ENCODE measurements around the gene WSCD2.

The WSCD2 gene

DNA sequence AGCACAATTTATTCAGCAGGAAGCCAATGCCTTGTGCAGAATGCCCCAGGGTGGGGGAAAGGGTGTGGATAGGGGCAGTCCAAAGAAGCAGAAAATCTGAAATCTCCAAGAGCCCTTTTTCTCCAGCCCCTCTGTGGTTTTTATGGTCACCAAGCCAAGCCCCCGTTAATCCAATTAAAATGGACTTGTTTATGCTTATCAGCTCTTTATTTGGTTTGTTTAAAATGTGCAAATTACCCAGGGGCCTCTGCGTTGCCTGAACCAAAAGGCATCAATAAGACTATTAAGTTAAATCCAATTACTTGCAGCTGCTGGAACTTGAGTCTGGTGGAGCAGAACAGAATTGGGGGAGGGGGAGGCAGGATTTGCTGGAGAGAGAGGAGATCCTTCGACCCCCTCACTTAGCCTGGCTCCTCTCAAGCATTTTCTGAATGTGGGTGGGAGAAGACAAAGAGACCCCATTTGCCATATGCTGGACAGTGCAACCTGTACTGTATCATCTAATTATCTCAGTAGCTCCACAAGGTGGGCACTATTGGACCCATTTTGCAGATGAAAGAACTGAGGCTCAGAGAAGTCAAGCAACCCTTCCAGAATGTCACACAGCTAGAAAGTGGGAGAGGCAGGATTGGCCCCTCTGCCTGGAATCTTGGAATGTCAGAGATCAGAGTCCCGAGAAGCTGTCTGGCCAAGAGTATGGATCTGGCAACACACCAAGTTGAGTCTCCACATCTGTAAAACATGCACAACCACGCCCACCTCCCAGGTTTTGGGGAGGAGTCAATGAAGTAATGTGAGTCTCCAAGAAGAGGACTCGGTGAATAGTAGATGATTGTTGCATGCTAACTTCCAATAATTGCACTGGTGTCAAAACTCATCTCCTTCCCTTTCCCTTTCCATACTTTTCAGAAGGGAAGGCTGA lies 143.1 kb downstream of the WSCD2 start:
- Histone ChIP-seq H3K27ac (ENCODE audit: low read depth, low read length) (no peak overlapping the region), H3K4me3 (ENCODE audit: low read length) (no peak overlapping the region), H3K9ac (ENCODE audit: low read length) (no peak overlapping the region), H3K36me3 (ENCODE audit: control insufficient read depth, insufficient read depth, low read length) (no peaks in the 10 kb centered on the region), H3K27me3 (ENCODE audit: control insufficient read depth, insufficient read depth, low read length) (no peaks in the 10 kb centered on the region), H3K4me1 (ENCODE audit: control insufficient read depth, insufficient read depth, low read length) (no peaks in the 10 kb centered on the region)

- no peak overlapping the region for H3K27ac ChIP-seq (ENCODE audit: low read depth, low read length)
- no peaks in the 10 kb centered on the region for H3K4me1 ChIP-seq (ENCODE audit: control insufficient read depth, insufficient read depth, low read length)
- H3K27me3 ChIP-seq (ENCODE audit: control insufficient read depth, insufficient read depth, low read length) = no peaks in the 10 kb centered on the region
- H3K36me3 ChIP-seq (ENCODE audit: control insufficient read depth, insufficient read depth, low read length) = no peaks in the 10 kb centered on the region
- no peak overlapping the region for H3K9ac ChIP-seq (ENCODE audit: low read length)
- H3K4me3 ChIP-seq (ENCODE audit: low read length) = no peak overlapping the region
Observed at GRCh38 chr12:108273217-108273616, 144.1 kb downstream of the WSCD2 start.

DNA sequence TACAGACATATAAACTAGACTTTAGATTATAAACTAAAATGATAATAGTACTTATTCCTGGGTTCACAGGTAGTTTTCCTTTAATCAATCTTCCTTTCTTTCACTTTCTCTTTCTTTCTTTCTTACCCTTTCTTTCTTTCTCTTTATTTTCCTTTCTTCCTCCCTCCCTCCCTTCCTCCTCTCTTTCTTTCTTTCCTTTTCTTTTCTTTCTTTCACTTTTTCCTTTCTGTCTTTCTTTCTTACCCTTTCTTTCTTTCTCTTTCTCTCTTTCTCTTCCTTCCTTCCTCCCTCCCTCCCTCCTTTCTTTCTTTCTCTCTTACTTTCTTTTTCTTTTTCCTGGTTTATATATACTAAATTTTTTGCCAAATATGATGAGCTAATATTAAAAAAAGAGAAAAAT lies 148.5 kb downstream of the WSCD2 start:
- no peaks in the 10 kb centered on the region for H3K4me1 ChIP-seq (ENCODE audit: control insufficient read depth, insufficient read depth, low read length)
- H3K4me3 ChIP-seq (ENCODE audit: low read length) = no peak overlapping the region
- no peaks in the 10 kb centered on the region for H3K27me3 ChIP-seq (ENCODE audit: control insufficient read depth, insufficient read depth, low read length)
- no peak overlapping the region for H3K9ac ChIP-seq (ENCODE audit: low read length)
- no peak overlapping the region for H3K27ac ChIP-seq (ENCODE audit: low read depth, low read length)
- H3K36me3 ChIP-seq (ENCODE audit: control insufficient read depth, insufficient read depth, low read length) = no peaks in the 10 kb centered on the region

- Histone ChIP-seq H3K27me3 (ENCODE audit: control insufficient read depth, insufficient read depth, low read length) (no peaks in the 10 kb centered on the region), H3K9ac (ENCODE audit: low read length) (no peak overlapping the region), H3K4me1 (ENCODE audit: control insufficient read depth, insufficient read depth, low read length) (no peaks in the 10 kb centered on the region), H3K36me3 (ENCODE audit: control insufficient read depth, insufficient read depth, low read length) (no peaks in the 10 kb centered on the region), H3K27ac (ENCODE audit: low read depth, low read length) (no peak overlapping the region), H3K4me3 (ENCODE audit: low read length) (no peak overlapping the region)
Observed at GRCh38 chr12:108282160-108282559, 153.1 kb downstream of the WSCD2 start.

DNA sequence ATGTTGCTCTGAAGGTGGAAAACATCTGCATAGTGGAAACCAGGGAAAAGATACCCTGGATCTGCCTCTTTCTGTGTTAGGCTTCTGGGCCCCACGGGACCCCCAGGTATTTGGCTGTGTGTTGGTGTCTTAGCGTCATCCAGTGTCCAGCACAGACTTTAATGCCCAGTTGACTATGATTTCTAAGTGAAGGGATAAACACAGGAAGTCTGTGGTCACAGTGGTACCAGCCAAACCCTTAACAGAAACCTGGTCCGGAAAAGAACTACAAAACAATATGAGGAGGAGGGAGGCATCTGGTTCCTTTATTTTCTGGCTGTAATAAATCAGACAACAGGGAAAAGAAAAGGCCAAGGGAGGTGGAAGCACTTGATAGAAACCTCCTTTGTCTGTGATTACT lies 153.6 kb downstream of the WSCD2 start:
- H3K4me1 ChIP-seq (ENCODE audit: control insufficient read depth, insufficient read depth, low read length) = no peaks in the 10 kb centered on the region
- no peaks in the 10 kb centered on the region for H3K27me3 ChIP-seq (ENCODE audit: control insufficient read depth, insufficient read depth, low read length)
- H3K36me3 ChIP-seq (ENCODE audit: control insufficient read depth, insufficient read depth, low read length) = no peaks in the 10 kb centered on the region
- no peak overlapping the region for H3K4me3 ChIP-seq (ENCODE audit: low read length)
- H3K27ac ChIP-seq (ENCODE audit: low read depth, low read length) = no peak overlapping the region
- H3K9ac ChIP-seq (ENCODE audit: low read length) = no peak overlapping the region

GRCh38 chr12:108284163-108284562 lies 155.1 kb downstream of the WSCD2 start:
- Histone ChIP-seq H3K4me3 (ENCODE audit: low read length) (no peak overlapping the region), H3K36me3 (ENCODE audit: control insufficient read depth, insufficient read depth, low read length) (no peaks in the 10 kb centered on the region), H3K4me1 (ENCODE audit: control insufficient read depth, insufficient read depth, low read length) (peaks cover 3% of the 10 kb centered on the region), H3K27me3 (ENCODE audit: control insufficient read depth, insufficient read depth, low read length) (no peaks in the 10 kb centered on the region), H3K27ac (ENCODE audit: low read depth, low read length) (no peak overlapping the region), H3K9ac (ENCODE audit: low read length) (no peak overlapping the region)

- H3K4me1 ChIP-seq (ENCODE audit: control insufficient read depth, insufficient read depth, low read length) = peaks cover 5% of the 10 kb centered on the region
- no peak overlapping the region for H3K27ac ChIP-seq (ENCODE audit: low read depth, low read length)
- no peaks in the 10 kb centered on the region for H3K27me3 ChIP-seq (ENCODE audit: control insufficient read depth, insufficient read depth, low read length)
- no peak overlapping the region for H3K9ac ChIP-seq (ENCODE audit: low read length)
- H3K36me3 ChIP-seq (ENCODE audit: control insufficient read depth, insufficient read depth, low read length) = no peaks in the 10 kb centered on the region
- H3K4me3 ChIP-seq (ENCODE audit: low read length) = no peak overlapping the region
Observed at GRCh38 chr12:108285016-108285415, 155.9 kb downstream of the WSCD2 start.

- peaks cover 5% of the 10 kb centered on the region for H3K4me1 ChIP-seq (ENCODE audit: control insufficient read depth, insufficient read depth, low read length)
Observed at GRCh38 chr12:108287227-108287626, 158.1 kb downstream of the WSCD2 start.

GRCh38 chr12:108289350-108290161 lies 160.5 kb downstream of the WSCD2 start:
- peak overlapping the region; percentile 47 for H3K27ac ChIP-seq (ENCODE audit: low read depth, low read length)
- H3K4me3 ChIP-seq (ENCODE audit: low read length) = no peak overlapping the region
- no peaks in the 10 kb centered on the region for H3K36me3 ChIP-seq (ENCODE audit: control insufficient read depth, insufficient read depth, low read length)
- no peaks in the 10 kb centered on the region for H3K27me3 ChIP-seq (ENCODE audit: control insufficient read depth, insufficient read depth, low read length)
- H3K9ac ChIP-seq (ENCODE audit: low read length) = no peak overlapping the region
- peaks cover 5% of the 10 kb centered on the region for H3K4me1 ChIP-seq (ENCODE audit: control insufficient read depth, insufficient read depth, low read length)

More at GRCh38 chr12:108287227-108287626, 158.1 kb downstream of the WSCD2 start:
- Histone ChIP-seq H3K4me3 (ENCODE audit: low read length) (no peak overlapping the region), H3K9ac (ENCODE audit: low read length) (no peak overlapping the region), H3K36me3 (ENCODE audit: control insufficient read depth, insufficient read depth, low read length) (no peaks in the 10 kb centered on the region), H3K27ac (ENCODE audit: low read depth, low read length) (no peak overlapping the region), H3K27me3 (ENCODE audit: control insufficient read depth, insufficient read depth, low read length) (no peaks in the 10 kb centered on the region)

GRCh38 chr12:108295641-108296040 lies 166.6 kb downstream of the WSCD2 start:
- H3K36me3 ChIP-seq (ENCODE audit: control insufficient read depth, insufficient read depth, low read length) = no peaks in the 10 kb centered on the region
- no peak overlapping the region for H3K4me3 ChIP-seq (ENCODE audit: low read length)
- no peaks in the 10 kb centered on the region for H3K4me1 ChIP-seq (ENCODE audit: control insufficient read depth, insufficient read depth, low read length)

DNA sequence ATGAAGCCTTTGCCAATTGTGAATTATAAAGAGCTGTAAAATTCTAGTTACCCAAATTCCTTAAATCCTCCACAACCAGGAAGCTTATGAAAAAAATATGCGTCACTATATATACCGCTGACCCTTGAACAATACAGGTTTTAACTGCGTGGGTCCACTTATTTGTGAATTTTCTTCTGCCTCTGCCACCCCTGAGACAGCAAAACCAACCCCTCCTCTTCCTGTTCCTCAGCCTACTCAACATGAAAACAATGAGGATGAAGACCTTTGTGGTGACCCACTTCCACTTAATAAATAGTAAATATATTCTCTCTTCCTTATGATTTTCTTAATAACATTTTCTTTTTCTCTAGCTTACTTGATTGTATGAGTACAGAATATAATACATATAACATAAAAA lies 167.9 kb downstream of the WSCD2 start:
- H3K4me3 ChIP-seq (ENCODE audit: low read length) = no peak overlapping the region

More at GRCh38 chr12:108295641-108296040, 166.6 kb downstream of the WSCD2 start:
- H3K9ac ChIP-seq (ENCODE audit: low read length) = no peak overlapping the region
- H3K27me3 ChIP-seq (ENCODE audit: control insufficient read depth, insufficient read depth, low read length) = no peaks in the 10 kb centered on the region
- no peak overlapping the region for H3K27ac ChIP-seq (ENCODE audit: low read depth, low read length)

GRCh38 chr12:108297424-108297823 lies 168.3 kb downstream of the WSCD2 start:
- no peak overlapping the region for H3K4me3 ChIP-seq (ENCODE audit: low read length)
- no peaks in the 10 kb centered on the region for H3K36me3 ChIP-seq (ENCODE audit: control insufficient read depth, insufficient read depth, low read length)
- H3K4me1 ChIP-seq (ENCODE audit: control insufficient read depth, insufficient read depth, low read length) = no peaks in the 10 kb centered on the region
- no peaks in the 10 kb centered on the region for H3K27me3 ChIP-seq (ENCODE audit: control insufficient read depth, insufficient read depth, low read length)
- no peak overlapping the region for H3K27ac ChIP-seq (ENCODE audit: low read depth, low read length)
- H3K9ac ChIP-seq (ENCODE audit: low read length) = no peak overlapping the region

More for the DNA sequence above, 167.9 kb downstream of the WSCD2 start:
- H3K27ac ChIP-seq (ENCODE audit: low read depth, low read length) = no peak overlapping the region
- no peaks in the 10 kb centered on the region for H3K27me3 ChIP-seq (ENCODE audit: control insufficient read depth, insufficient read depth, low read length)
- no peaks in the 10 kb centered on the region for H3K4me1 ChIP-seq (ENCODE audit: control insufficient read depth, insufficient read depth, low read length)
- no peaks in the 10 kb centered on the region for H3K36me3 ChIP-seq (ENCODE audit: control insufficient read depth, insufficient read depth, low read length)
- H3K9ac ChIP-seq (ENCODE audit: low read length) = no peak overlapping the region

All from rectal smooth muscle tissue (tissue), 1 donor.